WTC11 (cell line): ENCODE measurements around the gene ITGA5. TPM values are rescaled to one million over a fixed set of nuclear protein-coding genes. Genes with fewer than 3 reads are reported as not detected.

ENCODE experiments used
- ATAC-seq: fragments of 200-7000 bp; cut with Tn5 transposase; 2 replicates; pipeline ENCODE4 v1.10.0; 2021; ENCODE audit warnings: mild to moderate bottlenecking, moderate library complexity
- CTCF ChIA-PET: fragments of 300-600 bp; sonication (Branson Sonifier 250); formaldehyde crosslinking; loops from one replicate; lab custom pipeline; 2021; ENCODE audit warnings: antibody characterized with exemption; lab: Charles Lee
- POLR2A ChIA-PET: fragments of 350-600 bp; sonication (Branson Sonifier 250); formaldehyde crosslinking; loops from one replicate; lab custom pipeline; 2021; ENCODE audit warnings: antibody characterized with exemption; lab: Charles Lee
- DNase-seq: peaks from one replicate; pipeline ENCODE4 v3.0.0; 2021; ENCODE audit warnings: low spot score
- H3K27ac Mint-ChIP-seq: 2 replicates; pipeline ENCODE4 v1.8.0; 2021; ENCODE audit warnings: mixed read lengths
- H3K27me3 Mint-ChIP-seq: 2 replicates; pipeline ENCODE4 v1.8.0; 2021; ENCODE audit warnings: low read depth, mild to moderate bottlenecking, moderate library complexity, mixed read lengths
- H3K36me3 Mint-ChIP-seq: 2 replicates; pipeline ENCODE4 v1.8.0; 2021; ENCODE audit warnings: mixed read lengths
- H3K4me1 Mint-ChIP-seq: 2 replicates; pipeline ENCODE4 v1.8.0; 2022; ENCODE audit warnings: mixed read lengths
- H3K4me3 Mint-ChIP-seq: 2 replicates; pipeline ENCODE4 v1.8.0; 2021; ENCODE audit warnings: mild to moderate bottlenecking, moderate library complexity, mixed read lengths
- H3K9me3 Mint-ChIP-seq: 2 replicates; pipeline ENCODE4 v1.8.0; 2021; ENCODE audit warnings: mixed read lengths
- E2F5 ChIP-seq: sonication (generic); formaldehyde crosslinking; IDR thresholded peaks from 2 replicates; pipeline ENCODE4 v1.8.1; 2022; ENCODE audit warnings: mild to moderate bottlenecking, moderate library complexity, missing genetic modification reagents
- JAZF1 ChIP-seq: fragments of 250-450 bp; sonication (Bioruptor Pico); IDR thresholded peaks from 2 replicates; pipeline ENCODE4 v1.9.0; 2021; ENCODE audit warnings: moderate library complexity, mild to moderate bottlenecking, inconsistent platforms
- JUN ChIP-seq: sonication (generic); formaldehyde crosslinking; IDR thresholded peaks from 2 replicates; pipeline ENCODE4 v1.8.0; 2023; ENCODE audit warnings: mild to moderate bottlenecking, missing genetic modification reagents
- MYBL2 ChIP-seq: sonication (generic); formaldehyde crosslinking; IDR thresholded peaks from 2 replicates; pipeline ENCODE4 v1.8.1; 2023; ENCODE audit warnings: mild to moderate bottlenecking, moderate library complexity, missing genetic modification reagents
- NR2C2 ChIP-seq: sonication (generic); formaldehyde crosslinking; IDR thresholded peaks from 2 replicates; pipeline ENCODE4 v1.8.0; 2022; ENCODE audit warnings: mild to moderate bottlenecking, missing genetic modification reagents
- RORB ChIP-seq: fragments of 250-450 bp; sonication (Bioruptor Pico); IDR thresholded peaks from 2 replicates; pipeline ENCODE4 v1.9.0; 2021; ENCODE audit warnings: mild to moderate bottlenecking
- SP1 ChIP-seq: sonication (generic); formaldehyde crosslinking; conservative IDR thresholded peaks from 2 replicates; pipeline ENCODE4 v1.8.1; 2022; ENCODE audit warnings: missing genetic modification reagents
- USF2 ChIP-seq: sonication (generic); formaldehyde crosslinking; IDR thresholded peaks from 2 replicates; pipeline ENCODE4 v1.8.1; 2023; ENCODE audit warnings: mild to moderate bottlenecking, missing genetic modification reagents, moderate library complexity
- ZNF121 ChIP-seq: sonication (generic); formaldehyde crosslinking; IDR thresholded peaks from 2 replicates; pipeline ENCODE4 v1.8.0; 2023; ENCODE audit warnings: missing genetic modification reagents
- ZNF219 ChIP-seq: sonication (generic); formaldehyde crosslinking; IDR thresholded peaks from 2 replicates; pipeline ENCODE4 v1.8.0; 2023; ENCODE audit warnings: missing genetic modification reagents, mild to moderate bottlenecking, borderline replicate concordance
- ZNF232 ChIP-seq: sonication (generic); formaldehyde crosslinking; IDR thresholded peaks from 2 replicates; pipeline ENCODE4 v1.8.0; 2022; ENCODE audit warnings: mild to moderate bottlenecking, missing genetic modification reagents
- ZNF425 ChIP-seq: fragments of 250-450 bp; sonication (Bioruptor Pico); conservative IDR thresholded peaks from 2 replicates; pipeline ENCODE4 v1.9.0; 2021; ENCODE audit warnings: mild to moderate bottlenecking
- ZNF512 ChIP-seq: sonication (generic); formaldehyde crosslinking; IDR thresholded peaks from 2 replicates; pipeline ENCODE4 v1.8.1; 2022; ENCODE audit warnings: missing genetic modification reagents, borderline replicate concordance
- ZNF671 ChIP-seq: fragments of 250-450 bp; sonication (Bioruptor Pico); IDR thresholded peaks from 2 replicates; pipeline ENCODE4 v1.8.0; 2021; ENCODE audit warnings: mild to moderate bottlenecking
- total RNA-seq: library from RNA; stranded (reverse); gene quantifications from 3 replicates; pipeline ENCODE4 v1.2.3, GENCODE V29; 2021
- TF ChIP-seq, protein P1 (sequence below): sonication (generic); formaldehyde crosslinking; IDR thresholded peaks from 2 replicates; pipeline ENCODE4 v1.8.1; 2023; ENCODE audit warnings: mild to moderate bottlenecking, missing genetic modification reagents, borderline replicate concordance
- TF ChIP-seq, protein P2 (sequence below): sonication (generic); formaldehyde crosslinking; IDR thresholded peaks from 2 replicates; pipeline ENCODE4 v1.8.1; 2023; ENCODE audit warnings: mild to moderate bottlenecking, missing genetic modification reagents
- TF ChIP-seq, protein P3 (sequence below): sonication (generic); formaldehyde crosslinking; IDR thresholded peaks from 2 replicates; pipeline ENCODE4 v1.8.0; 2022; ENCODE audit warnings: mild to moderate bottlenecking, missing genetic modification reagents

ITGA5 gene
- total RNA-seq, 1 experiment from 2014 or later = 21.9 TPM

GRCh38 chr12:54377007-54377406, 42.1 kb downstream of the ITGA5 start (continued):
- no peak for TF ChIP-seq ZNF512 (CRISPR knock-in tag)
- TF ChIP-seq ZNF232 (CRISPR knock-in tag) = no peak
- no peak for TF ChIP-seq ZNF219 (CRISPR knock-in tag)

- Mint-ChIP-seq H3K27me3 (peaks cover 10% of the 10 kb centered on the region), H3K4me1 (peaks cover 16% of the 10 kb centered on the region), H3K36me3 (peaks cover 18% of the 10 kb centered on the region), H3K27ac (no peak overlapping the region), H3K4me3 (no peak overlapping the region), H3K9me3 (no peaks in the 10 kb centered on the region)
- no peak for TF ChIP-seq ZNF671 (CRISPR knock-in tag)
- no peak for TF ChIP-seq JUN (CRISPR knock-in tag)
- no peak for TF ChIP-seq E2F5 (CRISPR knock-in tag)
- TF ChIP-seq SP1 = no peak
- TF ChIP-seq, protein P1, sequence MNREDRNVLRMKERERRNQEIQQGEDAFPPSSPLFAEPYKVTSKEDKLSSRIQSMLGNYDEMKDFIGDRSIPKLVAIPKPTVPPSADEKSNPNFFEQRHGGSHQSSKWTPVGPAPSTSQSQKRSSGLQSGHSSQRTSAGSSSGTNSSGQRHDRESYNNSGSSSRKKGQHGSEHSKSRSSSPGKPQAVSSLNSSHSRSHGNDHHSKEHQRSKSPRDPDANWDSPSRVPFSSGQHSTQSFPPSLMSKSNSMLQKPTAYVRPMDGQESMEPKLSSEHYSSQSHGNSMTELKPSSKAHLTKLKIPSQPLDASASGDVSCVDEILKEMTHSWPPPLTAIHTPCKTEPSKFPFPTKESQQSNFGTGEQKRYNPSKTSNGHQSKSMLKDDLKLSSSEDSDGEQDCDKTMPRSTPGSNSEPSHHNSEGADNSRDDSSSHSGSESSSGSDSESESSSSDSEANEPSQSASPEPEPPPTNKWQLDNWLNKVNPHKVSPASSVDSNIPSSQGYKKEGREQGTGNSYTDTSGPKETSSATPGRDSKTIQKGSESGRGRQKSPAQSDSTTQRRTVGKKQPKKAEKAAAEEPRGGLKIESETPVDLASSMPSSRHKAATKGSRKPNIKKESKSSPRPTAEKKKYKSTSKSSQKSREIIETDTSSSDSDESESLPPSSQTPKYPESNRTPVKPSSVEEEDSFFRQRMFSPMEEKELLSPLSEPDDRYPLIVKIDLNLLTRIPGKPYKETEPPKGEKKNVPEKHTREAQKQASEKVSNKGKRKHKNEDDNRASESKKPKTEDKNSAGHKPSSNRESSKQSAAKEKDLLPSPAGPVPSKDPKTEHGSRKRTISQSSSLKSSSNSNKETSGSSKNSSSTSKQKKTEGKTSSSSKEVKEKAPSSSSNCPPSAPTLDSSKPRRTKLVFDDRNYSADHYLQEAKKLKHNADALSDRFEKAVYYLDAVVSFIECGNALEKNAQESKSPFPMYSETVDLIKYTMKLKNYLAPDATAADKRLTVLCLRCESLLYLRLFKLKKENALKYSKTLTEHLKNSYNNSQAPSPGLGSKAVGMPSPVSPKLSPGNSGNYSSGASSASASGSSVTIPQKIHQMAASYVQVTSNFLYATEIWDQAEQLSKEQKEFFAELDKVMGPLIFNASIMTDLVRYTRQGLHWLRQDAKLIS = no peak
- TF ChIP-seq ZNF425 (CRISPR knock-in tag) = no peak
- TF ChIP-seq, protein P2, sequence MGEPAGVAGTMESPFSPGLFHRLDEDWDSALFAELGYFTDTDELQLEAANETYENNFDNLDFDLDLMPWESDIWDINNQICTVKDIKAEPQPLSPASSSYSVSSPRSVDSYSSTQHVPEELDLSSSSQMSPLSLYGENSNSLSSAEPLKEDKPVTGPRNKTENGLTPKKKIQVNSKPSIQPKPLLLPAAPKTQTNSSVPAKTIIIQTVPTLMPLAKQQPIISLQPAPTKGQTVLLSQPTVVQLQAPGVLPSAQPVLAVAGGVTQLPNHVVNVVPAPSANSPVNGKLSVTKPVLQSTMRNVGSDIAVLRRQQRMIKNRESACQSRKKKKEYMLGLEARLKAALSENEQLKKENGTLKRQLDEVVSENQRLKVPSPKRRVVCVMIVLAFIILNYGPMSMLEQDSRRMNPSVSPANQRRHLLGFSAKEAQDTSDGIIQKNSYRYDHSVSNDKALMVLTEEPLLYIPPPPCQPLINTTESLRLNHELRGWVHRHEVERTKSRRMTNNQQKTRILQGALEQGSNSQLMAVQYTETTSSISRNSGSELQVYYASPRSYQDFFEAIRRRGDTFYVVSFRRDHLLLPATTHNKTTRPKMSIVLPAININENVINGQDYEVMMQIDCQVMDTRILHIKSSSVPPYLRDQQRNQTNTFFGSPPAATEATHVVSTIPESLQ (CRISPR knock-in tag) = no peak
- TF ChIP-seq, protein P3, sequence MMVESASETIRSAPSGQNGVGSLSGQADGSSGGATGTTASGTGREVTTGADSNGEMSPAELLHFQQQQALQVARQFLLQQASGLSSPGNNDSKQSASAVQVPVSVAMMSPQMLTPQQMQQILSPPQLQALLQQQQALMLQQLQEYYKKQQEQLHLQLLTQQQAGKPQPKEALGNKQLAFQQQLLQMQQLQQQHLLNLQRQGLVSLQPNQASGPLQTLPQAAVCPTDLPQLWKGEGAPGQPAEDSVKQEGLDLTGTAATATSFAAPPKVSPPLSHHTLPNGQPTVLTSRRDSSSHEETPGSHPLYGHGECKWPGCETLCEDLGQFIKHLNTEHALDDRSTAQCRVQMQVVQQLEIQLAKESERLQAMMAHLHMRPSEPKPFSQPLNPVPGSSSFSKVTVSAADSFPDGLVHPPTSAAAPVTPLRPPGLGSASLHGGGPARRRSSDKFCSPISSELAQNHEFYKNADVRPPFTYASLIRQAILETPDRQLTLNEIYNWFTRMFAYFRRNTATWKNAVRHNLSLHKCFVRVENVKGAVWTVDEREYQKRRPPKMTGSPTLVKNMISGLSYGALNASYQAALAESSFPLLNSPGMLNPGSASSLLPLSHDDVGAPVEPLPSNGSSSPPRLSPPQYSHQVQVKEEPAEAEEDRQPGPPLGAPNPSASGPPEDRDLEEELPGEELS (CRISPR knock-in tag) = no peak
- no peak for TF ChIP-seq USF2
- no peak for TF ChIP-seq RORB
- no peak for TF ChIP-seq JAZF1 (CRISPR knock-in tag)
- TF ChIP-seq NR2C2 (CRISPR knock-in tag) = no peak
- no peak for TF ChIP-seq ZNF121
- no peak for TF ChIP-seq MYBL2
- DNase-seq = no peak
- ATAC-seq = no peak
- ChIA-PET CTCF (interaction anchor here (0.9 kb wide), 1 partner anchor 23 kb away, joined by 3 read pairs; no protein-coding TSS in a partner anchor), POLR2A (no interaction called here)
Measured at GRCh38 chr12:54376596-54376995, 42.5 kb downstream of the ITGA5 start.
